HepG2 (cell line): Measurements from ENCODE around the gene DNMBP. TPM values are rescaled to one million over a fixed set of nuclear protein-coding genes. Genes with fewer than 3 reads are reported as not detected.

ENCODE experiments used
- ATAC-seq: fragments of 200-7000 bp; cut with Tn5 transposase; 3 replicates; pipeline ENCODE4 v1.9.1; 2020; ENCODE audit warnings: mild to moderate bottlenecking, moderate library complexity
- BruUV-seq: library from RNA; stranded (reverse); fragments of 400-500 nt; replicated peaks from 2 replicates; lab custom pipeline; 2021; lab: Mats Ljungman, UMichigan
- CTCF ChIA-PET: fragments of 300-600 bp; formaldehyde crosslinking; extraction: SDS; loops from one replicate; lab custom pipeline; 2021; ENCODE audit warnings: low total read pairs, inconsistent platforms, low intra/inter-chr PET ratio; lab: Yijun Ruan, JAX
- POLR2A ChIA-PET: fragments of 350-600 bp; sonication (Branson Sonifier 250); formaldehyde crosslinking; loops from one replicate; lab custom pipeline; 2020; ENCODE audit warnings: antibody characterized with exemption, inconsistent platforms; lab: Yijun Ruan, JAX
- DNase-seq: peaks from one replicate; pipeline ENCODE4 v3.0.0-alpha.2; 2015; ENCODE audit warnings: low spot score
- FAIRE-seq: peaks from 3 replicates; lab custom pipeline; 2011; peaks lifted over from hg19 to GRCh38; lab: Jason Lieb, UNC
- H2AFZ ChIP-seq: one replicate; pipeline ENCODE4 v1.6.1; 2011; ENCODE audit warnings: low read length, inconsistent platforms
- H3K27ac ChIP-seq: fragments of 300-600 bp; 3 replicates; pipeline ENCODE4 v1.8.0; 2011; ENCODE audit warnings: mixed run types, mild to moderate bottlenecking, mixed read lengths, low read length, inconsistent platforms; ENCODE audit not compliant: insufficient read depth; ENCODE audit errors: extremely low read length
- H3K27me3 ChIP-seq, 2 experiments: fragments of 200-600 bp in 1 of 2; 2 replicates in 1 of 2; 3 replicates in 1 of 2; pipeline versions ENCODE4 v1.6.0 to v1.8.0; 2011; ENCODE audit warnings: low read length in 2 of 2, mild to moderate bottlenecking in 2 of 2, moderate library complexity in 2 of 2, inconsistent platforms in 1 of 2; ENCODE audit not compliant: insufficient read depth in 2 of 2, control insufficient read depth in 1 of 2
- H3K36me3 ChIP-seq, 2 experiments: fragments of 200-600 bp in 1 of 2; replicated peaks in 1 of 2; 2 replicates in 1 of 2; 3 replicates in 1 of 2; pipeline versions ENCODE4 v1.5.1 to v1.8.0; 2011; ENCODE audit warnings: low read length in 2 of 2, inconsistent platforms in 1 of 2; ENCODE audit not compliant: insufficient read depth in 2 of 2, control insufficient read depth in 1 of 2
- H3K4me1 ChIP-seq: 2 replicates; pipeline ENCODE4 v1.5.1; 2012; ENCODE audit warnings: low read length, inconsistent platforms; ENCODE audit not compliant: insufficient read depth
- H3K4me2 ChIP-seq: 2 replicates; pipeline ENCODE4 v1.6.0; 2011; ENCODE audit warnings: low read depth, low read length, inconsistent platforms
- H3K4me3 ChIP-seq, 3 experiments: fragments of 200-600 bp in 1 of 3; sonication (generic), shearing (Covaris generic) in 1 of 3; replicated peaks in 1 of 3; 2 replicates each; pipeline ENCODE4 v1.5.1; 2011 to 2016; ENCODE audit warnings: low read length in 3 of 3, inconsistent platforms in 2 of 3, low read depth in 2 of 3, mild to moderate bottlenecking in 2 of 3, control low read depth in 1 of 3, mixed read lengths in 1 of 3; ENCODE audit not compliant: insufficient read depth in 1 of 3
- H3K79me2 ChIP-seq: one replicate; pipeline ENCODE4 v1.6.1; 2011; ENCODE audit warnings: low read length, inconsistent platforms; ENCODE audit not compliant: insufficient read depth
- H3K9ac ChIP-seq: 2 replicates; pipeline ENCODE4 v1.6.0; 2011; ENCODE audit warnings: mild to moderate bottlenecking, low read depth, low read length, inconsistent platforms; ENCODE audit not compliant: insufficient read depth
- H3K9me3 ChIP-seq: 2 replicates; pipeline ENCODE4 v1.5.1; 2012; ENCODE audit warnings: mild to moderate bottlenecking, low read length
- H4K20me1 ChIP-seq: 2 replicates; pipeline ENCODE4 v1.6.0; 2011; ENCODE audit warnings: inconsistent platforms, mild to moderate bottlenecking, low read length, moderate library complexity; ENCODE audit not compliant: insufficient read depth
- CCAR2 ChIP-seq: fragments of 200-400 bp; formaldehyde crosslinking; optimal IDR thresholded peaks from 2 replicates; pipeline ENCODE3; 2018; ENCODE audit warnings: low read depth, mild to moderate bottlenecking, low read length, moderate library complexity
- POLR2G ChIP-seq: fragments of 200-400 bp; formaldehyde crosslinking; IDR thresholded peaks from 2 replicates; pipeline ENCODE4 v1.6.1; 2018; ENCODE audit warnings: mild to moderate bottlenecking, low read depth, low read length, moderate library complexity
- SOX5 ChIP-seq: IDR thresholded peaks from 2 replicates; pipeline ENCODE4 v1.6.1; 2016; ENCODE audit warnings: borderline replicate concordance
- TAF15 ChIP-seq: fragments of 200-400 bp; formaldehyde crosslinking; IDR thresholded peaks from one replicate; pipeline ENCODE4 v1.6.1; 2018; ENCODE audit warnings: mild to moderate bottlenecking, low read depth, low read length; ENCODE audit not compliant: poor library complexity, severe bottlenecking
- ZFAT ChIP-seq: sonication (generic); formaldehyde crosslinking; conservative IDR thresholded peaks from 2 replicates; pipeline ENCODE4 v1.8.1; 2023; ENCODE audit warnings: missing genetic modification reagents, inconsistent platforms
- ZNF251 ChIP-seq: sonication (generic); formaldehyde crosslinking; IDR thresholded peaks from 2 replicates; pipeline ENCODE4 v1.9.0; 2021; ENCODE audit warnings: mild to moderate bottlenecking, missing genetic modification reagents
- ZNF556 ChIP-seq: sonication (generic); formaldehyde crosslinking; IDR thresholded peaks from 2 replicates; pipeline ENCODE4 v1.4.0; 2020; ENCODE audit warnings: mild to moderate bottlenecking, missing genetic modification reagents, borderline replicate concordance
- ZNF562 ChIP-seq: sonication (generic); formaldehyde crosslinking; IDR thresholded peaks from 2 replicates; pipeline ENCODE4 v1.8.0; 2022; ENCODE audit warnings: missing genetic modification reagents, borderline replicate concordance
- WGBS: methylation state at CpG from one replicate; pipeline ENCODE4 v1.1.6; 2017; ENCODE audit warnings: low lambda C conversion rate; 5-methylcytosine and 5-hydroxymethylcytosine counted together
- in situ Hi-C: cut with HindIII; loops from 2 replicates; pipeline ENCODE4 v1.10.0; 2017; ENCODE audit warnings: low pct_unique_long_range_greater_than_20kb; ENCODE audit not compliant: extremely low pct_ligation_motif_present
- intact Hi-C: fragments of 100-400 bp; cut with micrococcal nuclease; formaldehyde crosslinking; loops from one replicate; pipeline ENCODE4 v1.10.0; 2022; ENCODE audit not compliant: unreplicated experiment
- polyA plus RNA-seq, 8 experiments: library from polyadenylated mRNA; depleted of rRNA in 3 of 8; stranded (reverse) in 7 of 8; unstranded in 1 of 8; fragments of >200 nt; fragmentation: Illumina TruSeq in 4 of 8; extraction: Trizol in 4 of 8; gene quantifications; 2 replicates each; pipeline versions ENCODE4 v1.2.1 to v1.2.3, GENCODE V29; 2011 to 2016; ENCODE audit warnings: low read depth in 4 of 8, missing spikeins in 1 of 8, mixed read lengths in 1 of 8; ENCODE audit not compliant: insufficient read depth in 1 of 8
- total RNA-seq, 5 experiments: library from RNA; depleted of rRNA; stranded (reverse); fragments of >200 nt; fragmentation: Illumina TruSeq; extraction: Trizol; gene quantifications; 2 replicates each; pipeline ENCODE4 v1.2.3, GENCODE V29; 2016; ENCODE audit warnings: low read depth in 1 of 5
- TF ChIP-seq, protein P1 (sequence below): sonication (generic); formaldehyde crosslinking; conservative IDR thresholded peaks from 2 replicates; pipeline ENCODE4 v1.4.0; 2020; ENCODE audit warnings: missing genetic modification reagents
- TF ChIP-seq, protein P2 (sequence below): sonication (generic); formaldehyde crosslinking; conservative IDR thresholded peaks from 2 replicates; pipeline ENCODE4 v1.8.0; 2022; ENCODE audit warnings: low read depth, missing genetic modification reagents
- TF ChIP-seq, protein P3 (sequence below): sonication (generic); formaldehyde crosslinking; IDR thresholded peaks from 2 replicates; pipeline ENCODE4 v1.4.0; 2020; ENCODE audit warnings: missing genetic modification reagents

The DNMBP gene
- total and polyA plus RNA-seq, 2 of the 13 experiments (the other 11 are each of a cell fraction or from before 2014, with no cell fraction given) = 3.6 to 6.3 TPM

DNA sequence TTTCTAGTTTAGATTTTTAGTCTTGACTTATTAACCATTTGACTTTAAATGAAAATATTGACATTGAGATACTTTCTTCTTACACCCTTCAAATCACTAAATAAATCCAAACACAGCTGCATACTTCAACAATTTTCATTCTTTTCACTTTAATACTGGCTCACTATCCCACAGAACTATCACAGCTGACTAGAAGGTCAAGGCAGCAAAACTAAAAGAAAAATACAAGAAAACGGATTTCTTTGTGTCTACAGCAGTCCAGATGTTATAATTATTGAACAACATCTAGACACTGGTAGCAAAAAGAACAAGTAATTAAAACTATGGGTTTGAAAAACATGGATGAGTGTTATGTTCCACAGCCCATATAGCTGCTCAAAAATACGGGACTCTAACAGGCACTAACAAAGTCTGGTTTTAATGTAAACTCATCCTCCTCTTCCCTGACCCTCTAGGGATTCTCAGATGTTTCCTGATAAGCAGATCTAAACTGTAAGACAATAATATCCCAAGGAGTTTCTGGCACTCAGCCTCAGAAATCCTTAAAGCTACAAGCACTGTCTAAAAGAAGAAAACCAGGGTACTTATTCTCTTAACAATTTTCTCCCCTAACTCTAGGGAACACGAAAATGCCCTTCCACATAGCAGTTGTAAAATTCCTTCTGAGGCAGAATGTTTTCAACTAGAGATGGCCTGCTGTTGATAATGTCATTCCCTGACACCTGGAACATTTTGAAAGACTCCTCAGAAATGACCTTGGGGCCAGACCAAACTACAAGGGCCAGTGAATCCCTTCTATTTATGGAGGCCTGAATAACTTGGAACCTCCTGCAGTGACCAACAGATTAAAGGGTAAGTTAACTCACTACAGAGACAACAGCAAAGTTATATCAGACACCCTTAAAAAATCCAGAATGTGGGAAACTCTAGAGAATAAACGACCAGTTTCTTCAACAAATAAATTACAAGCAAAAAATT, 12.8 kb downstream of the DNMBP start:
- no peak for TF ChIP-seq ZNF562
- TF ChIP-seq, protein P1, sequence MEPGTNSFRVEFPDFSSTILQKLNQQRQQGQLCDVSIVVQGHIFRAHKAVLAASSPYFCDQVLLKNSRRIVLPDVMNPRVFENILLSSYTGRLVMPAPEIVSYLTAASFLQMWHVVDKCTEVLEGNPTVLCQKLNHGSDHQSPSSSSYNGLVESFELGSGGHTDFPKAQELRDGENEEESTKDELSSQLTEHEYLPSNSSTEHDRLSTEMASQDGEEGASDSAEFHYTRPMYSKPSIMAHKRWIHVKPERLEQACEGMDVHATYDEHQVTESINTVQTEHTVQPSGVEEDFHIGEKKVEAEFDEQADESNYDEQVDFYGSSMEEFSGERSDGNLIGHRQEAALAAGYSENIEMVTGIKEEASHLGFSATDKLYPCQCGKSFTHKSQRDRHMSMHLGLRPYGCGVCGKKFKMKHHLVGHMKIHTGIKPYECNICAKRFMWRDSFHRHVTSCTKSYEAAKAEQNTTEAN (CRISPR knock-in tag) = no peak
- TF ChIP-seq CCAR2 = no peak
- TF ChIP-seq SOX5 (CRISPR knock-in tag) = no peak
- TF ChIP-seq, protein P2, sequence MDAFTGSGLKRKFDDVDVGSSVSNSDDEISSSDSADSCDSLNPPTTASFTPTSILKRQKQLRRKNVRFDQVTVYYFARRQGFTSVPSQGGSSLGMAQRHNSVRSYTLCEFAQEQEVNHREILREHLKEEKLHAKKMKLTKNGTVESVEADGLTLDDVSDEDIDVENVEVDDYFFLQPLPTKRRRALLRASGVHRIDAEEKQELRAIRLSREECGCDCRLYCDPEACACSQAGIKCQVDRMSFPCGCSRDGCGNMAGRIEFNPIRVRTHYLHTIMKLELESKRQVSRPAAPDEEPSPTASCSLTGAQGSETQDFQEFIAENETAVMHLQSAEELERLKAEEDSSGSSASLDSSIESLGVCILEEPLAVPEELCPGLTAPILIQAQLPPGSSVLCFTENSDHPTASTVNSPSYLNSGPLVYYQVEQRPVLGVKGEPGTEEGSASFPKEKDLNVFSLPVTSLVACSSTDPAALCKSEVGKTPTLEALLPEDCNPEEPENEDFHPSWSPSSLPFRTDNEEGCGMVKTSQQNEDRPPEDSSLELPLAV (CRISPR knock-in tag) = no peak
- no peak for TF ChIP-seq ZFAT (CRISPR knock-in tag)
- no peak for TF ChIP-seq ZNF251 (CRISPR knock-in tag)
- TF ChIP-seq, protein P3, sequence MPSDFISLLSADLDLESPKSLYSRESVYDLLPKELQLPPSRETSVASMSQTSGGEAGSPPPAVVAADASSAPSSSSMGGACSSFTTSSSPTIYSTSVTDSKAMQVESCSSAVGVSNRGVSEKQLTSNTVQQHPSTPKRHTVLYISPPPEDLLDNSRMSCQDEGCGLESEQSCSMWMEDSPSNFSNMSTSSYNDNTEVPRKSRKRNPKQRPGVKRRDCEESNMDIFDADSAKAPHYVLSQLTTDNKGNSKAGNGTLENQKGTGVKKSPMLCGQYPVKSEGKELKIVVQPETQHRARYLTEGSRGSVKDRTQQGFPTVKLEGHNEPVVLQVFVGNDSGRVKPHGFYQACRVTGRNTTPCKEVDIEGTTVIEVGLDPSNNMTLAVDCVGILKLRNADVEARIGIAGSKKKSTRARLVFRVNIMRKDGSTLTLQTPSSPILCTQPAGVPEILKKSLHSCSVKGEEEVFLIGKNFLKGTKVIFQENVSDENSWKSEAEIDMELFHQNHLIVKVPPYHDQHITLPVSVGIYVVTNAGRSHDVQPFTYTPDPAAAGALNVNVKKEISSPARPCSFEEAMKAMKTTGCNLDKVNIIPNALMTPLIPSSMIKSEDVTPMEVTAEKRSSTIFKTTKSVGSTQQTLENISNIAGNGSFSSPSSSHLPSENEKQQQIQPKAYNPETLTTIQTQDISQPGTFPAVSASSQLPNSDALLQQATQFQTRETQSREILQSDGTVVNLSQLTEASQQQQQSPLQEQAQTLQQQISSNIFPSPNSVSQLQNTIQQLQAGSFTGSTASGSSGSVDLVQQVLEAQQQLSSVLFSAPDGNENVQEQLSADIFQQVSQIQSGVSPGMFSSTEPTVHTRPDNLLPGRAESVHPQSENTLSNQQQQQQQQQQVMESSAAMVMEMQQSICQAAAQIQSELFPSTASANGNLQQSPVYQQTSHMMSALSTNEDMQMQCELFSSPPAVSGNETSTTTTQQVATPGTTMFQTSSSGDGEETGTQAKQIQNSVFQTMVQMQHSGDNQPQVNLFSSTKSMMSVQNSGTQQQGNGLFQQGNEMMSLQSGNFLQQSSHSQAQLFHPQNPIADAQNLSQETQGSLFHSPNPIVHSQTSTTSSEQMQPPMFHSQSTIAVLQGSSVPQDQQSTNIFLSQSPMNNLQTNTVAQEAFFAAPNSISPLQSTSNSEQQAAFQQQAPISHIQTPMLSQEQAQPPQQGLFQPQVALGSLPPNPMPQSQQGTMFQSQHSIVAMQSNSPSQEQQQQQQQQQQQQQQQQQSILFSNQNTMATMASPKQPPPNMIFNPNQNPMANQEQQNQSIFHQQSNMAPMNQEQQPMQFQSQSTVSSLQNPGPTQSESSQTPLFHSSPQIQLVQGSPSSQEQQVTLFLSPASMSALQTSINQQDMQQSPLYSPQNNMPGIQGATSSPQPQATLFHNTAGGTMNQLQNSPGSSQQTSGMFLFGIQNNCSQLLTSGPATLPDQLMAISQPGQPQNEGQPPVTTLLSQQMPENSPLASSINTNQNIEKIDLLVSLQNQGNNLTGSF (CRISPR knock-in tag) = no peak
- no peak for TF ChIP-seq POLR2G
- no peak for TF ChIP-seq TAF15
- no peak for TF ChIP-seq ZNF556 (CRISPR knock-in tag)
- BruUV-seq = no TSS peak
- no peak overlapping the region for H2AFZ ChIP-seq
- H3K27ac ChIP-seq = no peak overlapping the region
- ChIA-PET CTCF (no interaction called here), POLR2A (no interaction called here)
- no peak overlapping the region for H3K4me3 ChIP-seq
- no peaks in the 10 kb centered on the region for H3K9me3 ChIP-seq
- in situ Hi-C loops = no loop called here
- H3K27me3 ChIP-seq = no peaks in the 10 kb centered on the region
- H3K4me2 ChIP-seq = no peak overlapping the region
- intact Hi-C loops = no loop called here
- ATAC-seq (no peak), FAIRE-seq (no peak), DNase-seq (no peak)
- H3K79me2 ChIP-seq = peaks cover 11% of the 10 kb centered on the region
- no peaks in the 10 kb centered on the region for H4K20me1 ChIP-seq
- H3K9ac ChIP-seq = no peak overlapping the region
- peaks cover 9% of the 10 kb centered on the region for H3K4me1 ChIP-seq
- 76% methylated on average over 4 of the region's 4 CpGs for WGBS
- no peaks in the 10 kb centered on the region for H3K36me3 ChIP-seq
